Caco-2 (cell line): Measurements from ENCODE around the gene DDX4. TPM values are rescaled to one million over a fixed set of nuclear protein-coding genes. Genes with fewer than 3 reads are reported as not detected.

Experiments used
- BruUV-seq: library from RNA; stranded (reverse); fragments of 400-500 nt; replicated peaks from 2 replicates; lab custom pipeline; 2021; lab: Mats Ljungman, UMichigan
- CTCF ChIA-PET: fragments of 300-600 bp; sonication (Branson Sonifier 250); formaldehyde crosslinking; loops from one replicate; lab custom pipeline; 2022; ENCODE audit warnings: antibody characterized with exemption; lab: Charles Lee
- POLR2A ChIA-PET: fragments of 300-600 bp; sonication (Branson Sonifier 250); formaldehyde crosslinking; loops from one replicate; lab custom pipeline; 2022; ENCODE audit warnings: antibody characterized with exemption; lab: Charles Lee
- DNase-seq, 2 experiments: peaks; one replicate each; pipeline versions ENCODE4 v3.0.0 to v3.0.0-alpha.2; 2020 to 2022
- H3K27me3 ChIP-seq: replicated peaks from 2 replicates; pipeline ENCODE4 v1.6.0; 2011; ENCODE audit warnings: low read length; ENCODE audit not compliant: control insufficient read depth, insufficient read depth
- H3K36me3 ChIP-seq: 2 replicates; pipeline ENCODE4 v1.5.1; 2011; ENCODE audit warnings: low read length; ENCODE audit not compliant: control insufficient read depth, insufficient read depth
- H3K4me1 ChIP-seq: fragments of 250-450 bp; sonication (Bioruptor Pico); 2 replicates; pipeline ENCODE4 v1.5.1; 2020; ENCODE audit warnings: mild to moderate bottlenecking
- H3K4me3 ChIP-seq: 2 replicates; pipeline ENCODE4 v1.5.1; 2011; ENCODE audit warnings: low read depth, mild to moderate bottlenecking, control low read depth, low read length
- H3K9me3 ChIP-seq: fragments of 250-450 bp; sonication (Bioruptor Pico); 2 replicates; pipeline ENCODE4 v1.5.1; 2020; ENCODE audit warnings: mild to moderate bottlenecking, moderate library complexity
- H3K27ac Mint-ChIP-seq: one replicate; pipeline ENCODE4 v1.8.0; 2022; ENCODE audit warnings: mixed read lengths; ENCODE audit not compliant: unreplicated experiment
- H3K27me3 Mint-ChIP-seq: one replicate; pipeline ENCODE4 v1.8.0; 2022; ENCODE audit warnings: mixed read lengths; ENCODE audit not compliant: insufficient read depth, unreplicated experiment
- H3K36me3 Mint-ChIP-seq: one replicate; pipeline ENCODE4 v1.8.0; 2022; ENCODE audit warnings: mild to moderate bottlenecking, mixed read lengths; ENCODE audit not compliant: insufficient read depth, unreplicated experiment
- H3K4me1 Mint-ChIP-seq: one replicate; pipeline ENCODE4 v1.8.0; 2022; ENCODE audit warnings: low read depth, mixed read lengths; ENCODE audit not compliant: unreplicated experiment
- H3K4me3 Mint-ChIP-seq: one replicate; pipeline ENCODE4 v1.8.0; 2022; ENCODE audit warnings: mild to moderate bottlenecking, moderate library complexity, mixed read lengths; ENCODE audit not compliant: unreplicated experiment
- H3K9me3 Mint-ChIP-seq: one replicate; pipeline ENCODE4 v1.8.0; 2022; ENCODE audit warnings: mixed read lengths; ENCODE audit not compliant: unreplicated experiment
- CTCF ChIP-seq, 2 experiments: fragments of 200-600 bp in 1 of 2; IDR thresholded peaks; 1 replicate in 1 of 2; 2 replicates in 1 of 2; pipeline versions ENCODE4 v1.5.1 to v1.8.0; 2011 to 2022; ENCODE audit warnings: antibody characterized with exemption in 1 of 2, control low read depth in 1 of 2, inconsistent platforms in 1 of 2, low read depth in 1 of 2, low read length in 1 of 2, mild to moderate bottlenecking in 1 of 2, moderate library complexity in 1 of 2; ENCODE audit not compliant: insufficient read depth in 1 of 2, severe bottlenecking in 1 of 2, unreplicated experiment in 1 of 2
- intact Hi-C: fragments of 100-400 bp; cut with micrococcal nuclease; formaldehyde crosslinking; loops from one replicate; pipeline ENCODE4 v1.10.0; 2022; ENCODE audit not compliant: unreplicated experiment
- total RNA-seq: library from RNA; stranded (reverse); gene quantifications from 2 replicates; pipeline ENCODE4 v1.2.3, GENCODE V29; 2022

DDX4 gene
- total RNA-seq, 1 experiment from 2014 or later = not detected

- Histone ChIP-seq H3K9me3 (no peaks in the 10 kb centered on the region), H3K4me3 (no peak overlapping the region), H3K4me1 (no peaks in the 10 kb centered on the region), H3K27me3 (no peaks in the 10 kb centered on the region), H3K36me3 (no peaks in the 10 kb centered on the region)
- no peaks in the 10 kb centered on the region for H3K9me3 Mint-ChIP-seq
- no peaks in the 10 kb centered on the region for H3K36me3 Mint-ChIP-seq
- intact Hi-C loops = no loop called here
- no peak overlapping the region for H3K27ac Mint-ChIP-seq
- no peaks in the 10 kb centered on the region for H3K4me1 Mint-ChIP-seq
- ChIA-PET CTCF (no interaction called here), POLR2A (no interaction called here)
- BruUV-seq = no TSS peak
- H3K27me3 Mint-ChIP-seq = no peaks in the 10 kb centered on the region
- DNase-seq = no peak
- no peak overlapping the region for H3K4me3 Mint-ChIP-seq
- no peak for TF ChIP-seq CTCF (IDR thresholded peaks at IDR 0.05; ENCODE audit: insufficient read depth in 1 of 2, low read depth in 1 of 2, low read length in 1 of 2, severe bottlenecking in 1 of 2, unreplicated experiment in 1 of 2)
Observed at GRCh38 chr5:55816342-55816741, 78.5 kb downstream of the DDX4 start.

DNA sequence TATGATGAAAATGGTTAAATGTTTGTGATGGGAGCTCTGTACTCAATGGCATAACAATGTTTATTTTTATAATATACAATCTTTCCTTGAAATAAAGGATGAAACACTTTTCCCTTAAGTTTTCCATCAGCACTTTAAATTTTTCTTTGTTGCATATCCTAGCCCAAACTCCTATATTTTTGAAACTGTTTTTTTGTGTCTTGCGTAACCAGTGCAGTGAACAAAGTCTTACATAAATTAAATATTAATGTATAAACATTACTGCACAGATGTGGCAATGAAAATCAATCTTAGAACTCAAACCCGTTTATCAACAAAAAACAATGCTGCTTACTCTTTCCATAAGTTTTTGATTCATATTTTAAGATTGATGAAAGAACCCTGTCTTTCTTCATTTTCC is 79.2 kb downstream of the DDX4 start:
- no TSS peak for BruUV-seq
- intact Hi-C loops = no loop called here
- CTCF ChIA-PET = no interaction called here
- Histone ChIP-seq H3K27me3 (no peaks in the 10 kb centered on the region), H3K9me3 (no peaks in the 10 kb centered on the region), H3K4me1 (no peaks in the 10 kb centered on the region), H3K36me3 (no peaks in the 10 kb centered on the region), H3K4me3 (no peak overlapping the region)
- TF ChIP-seq CTCF (IDR thresholded peaks at IDR 0.05; ENCODE audit: insufficient read depth in 1 of 2, low read depth in 1 of 2, low read length in 1 of 2, severe bottlenecking in 1 of 2, unreplicated experiment in 1 of 2) = no peak
- no peak overlapping the region for H3K4me3 Mint-ChIP-seq
- POLR2A ChIA-PET = no interaction called here
- no peaks in the 10 kb centered on the region for H3K4me1 Mint-ChIP-seq
- H3K9me3 Mint-ChIP-seq = no peaks in the 10 kb centered on the region
- no peaks in the 10 kb centered on the region for H3K27me3 Mint-ChIP-seq
- DNase-seq = no peak
- no peaks in the 10 kb centered on the region for H3K36me3 Mint-ChIP-seq
- no peak overlapping the region for H3K27ac Mint-ChIP-seq

GRCh38 chr5:55820488-55820887 is 82.6 kb downstream of the DDX4 start:
- no peaks in the 10 kb centered on the region for H3K9me3 Mint-ChIP-seq
- no peak overlapping the region for H3K4me3 Mint-ChIP-seq
- no peaks in the 10 kb centered on the region for H3K27me3 Mint-ChIP-seq
- H3K4me1 ChIP-seq = no peaks in the 10 kb centered on the region
- H3K4me3 ChIP-seq = no peak overlapping the region
- CTCF ChIA-PET = no interaction called here
- no peaks in the 10 kb centered on the region for H3K36me3 ChIP-seq
- no peaks in the 10 kb centered on the region for H3K36me3 Mint-ChIP-seq
- no TSS peak for BruUV-seq
- intact Hi-C loops = no loop called here
- DNase-seq = no peak
- H3K9me3 ChIP-seq = no peaks in the 10 kb centered on the region
- H3K4me1 Mint-ChIP-seq = no peaks in the 10 kb centered on the region
- no peak for TF ChIP-seq CTCF (IDR thresholded peaks at IDR 0.05; ENCODE audit: insufficient read depth in 1 of 2, low read depth in 1 of 2, low read length in 1 of 2, severe bottlenecking in 1 of 2, unreplicated experiment in 1 of 2)
- H3K27me3 ChIP-seq = no peaks in the 10 kb centered on the region
- POLR2A ChIA-PET = no interaction called here
- no peak overlapping the region for H3K27ac Mint-ChIP-seq
